ENCODE results near the gene FOXN3. TPM values are rescaled to one million over a fixed set of nuclear protein-coding genes. Genes with fewer than 3 reads are reported as not detected.

The FOXN3 gene
- total RNA-seq, 6 experiments from 2014 or later = 31.9 to 43.4 (median 37.9) TPM

- Mint-ChIP-seq H3K4me1 (ENCODE audit: low read depth) (peaks cover 45% of the 10 kb centered on the region), H3K36me3 (ENCODE audit: low read depth) (no peaks in the 10 kb centered on the region), H3K27ac (no peak overlapping the region), H3K27me3 (ENCODE audit: insufficient read depth) (no peaks in the 10 kb centered on the region; the same call in none of the 2 replicates), H3K9me3 (no peaks in the 10 kb centered on the region), H3K4me3 (no peak overlapping the region)
- TF ChIP-seq CTCF (IDR thresholded peaks at IDR 0.05) = no peak
- DNase-seq = no peak
Observed at GRCh38 chr14:89370781-89371180, 46.3 kb downstream of the FOXN3 start.

DNA sequence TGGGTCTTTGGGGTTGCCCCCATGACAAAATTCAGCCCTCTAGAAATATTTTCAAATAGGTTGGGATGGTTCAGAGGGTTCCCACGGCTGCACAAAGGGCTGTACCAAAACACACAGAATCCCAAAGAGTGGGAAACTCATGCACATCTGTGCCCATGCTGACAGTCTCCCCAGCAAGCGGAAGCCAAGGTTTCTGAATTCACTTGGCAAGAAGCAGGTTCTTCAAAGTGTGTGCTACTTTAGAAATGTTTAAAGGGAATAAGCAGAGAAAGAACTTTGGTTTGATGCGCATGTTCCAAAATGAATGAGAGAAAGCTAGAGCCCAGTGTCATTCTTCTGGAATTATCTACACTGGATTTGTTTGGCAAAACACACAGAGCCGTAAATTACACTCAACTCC lies 46.7 kb downstream of the FOXN3 start:
- Mint-ChIP-seq H3K36me3 (ENCODE audit: low read depth) (no peaks in the 10 kb centered on the region), H3K4me1 (ENCODE audit: low read depth) (peaks cover 47% of the 10 kb centered on the region), H3K4me3 (no peak overlapping the region), H3K27me3 (ENCODE audit: insufficient read depth) (no peaks in the 10 kb centered on the region; the same call in none of the 2 replicates), H3K27ac (no peak overlapping the region), H3K9me3 (no peaks in the 10 kb centered on the region)
- no peak for DNase-seq
- TF ChIP-seq CTCF (IDR thresholded peaks at IDR 0.05) = no peak

DNA sequence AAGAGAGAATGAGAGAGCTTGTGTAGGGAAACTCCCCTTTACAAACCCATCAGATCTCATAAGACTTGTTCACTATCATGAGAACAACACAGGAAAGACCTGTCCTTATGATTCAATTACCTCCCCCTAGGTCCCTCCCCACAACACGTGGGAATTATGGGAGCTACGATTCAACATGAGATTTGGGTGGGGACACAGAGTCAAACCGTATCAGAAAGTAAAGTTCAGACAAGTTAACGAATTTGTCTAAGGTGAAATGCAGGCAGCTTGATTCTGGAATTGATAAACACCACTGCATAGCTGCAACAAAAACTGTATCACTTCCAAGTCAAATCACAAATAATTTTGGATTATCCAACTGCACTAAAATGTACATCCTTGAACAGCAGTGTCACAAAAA lies 47.4 kb downstream of the FOXN3 start:
- Mint-ChIP-seq H3K4me1 (ENCODE audit: low read depth) (peaks cover 50% of the 10 kb centered on the region), H3K36me3 (ENCODE audit: low read depth) (no peaks in the 10 kb centered on the region), H3K27ac (no peak overlapping the region), H3K4me3 (no peak overlapping the region), H3K27me3 (ENCODE audit: insufficient read depth) (no peaks in the 10 kb centered on the region; the same call in none of the 2 replicates), H3K9me3 (no peaks in the 10 kb centered on the region)
- no peak for TF ChIP-seq CTCF (IDR thresholded peaks at IDR 0.05)
- no peak for DNase-seq

DNA sequence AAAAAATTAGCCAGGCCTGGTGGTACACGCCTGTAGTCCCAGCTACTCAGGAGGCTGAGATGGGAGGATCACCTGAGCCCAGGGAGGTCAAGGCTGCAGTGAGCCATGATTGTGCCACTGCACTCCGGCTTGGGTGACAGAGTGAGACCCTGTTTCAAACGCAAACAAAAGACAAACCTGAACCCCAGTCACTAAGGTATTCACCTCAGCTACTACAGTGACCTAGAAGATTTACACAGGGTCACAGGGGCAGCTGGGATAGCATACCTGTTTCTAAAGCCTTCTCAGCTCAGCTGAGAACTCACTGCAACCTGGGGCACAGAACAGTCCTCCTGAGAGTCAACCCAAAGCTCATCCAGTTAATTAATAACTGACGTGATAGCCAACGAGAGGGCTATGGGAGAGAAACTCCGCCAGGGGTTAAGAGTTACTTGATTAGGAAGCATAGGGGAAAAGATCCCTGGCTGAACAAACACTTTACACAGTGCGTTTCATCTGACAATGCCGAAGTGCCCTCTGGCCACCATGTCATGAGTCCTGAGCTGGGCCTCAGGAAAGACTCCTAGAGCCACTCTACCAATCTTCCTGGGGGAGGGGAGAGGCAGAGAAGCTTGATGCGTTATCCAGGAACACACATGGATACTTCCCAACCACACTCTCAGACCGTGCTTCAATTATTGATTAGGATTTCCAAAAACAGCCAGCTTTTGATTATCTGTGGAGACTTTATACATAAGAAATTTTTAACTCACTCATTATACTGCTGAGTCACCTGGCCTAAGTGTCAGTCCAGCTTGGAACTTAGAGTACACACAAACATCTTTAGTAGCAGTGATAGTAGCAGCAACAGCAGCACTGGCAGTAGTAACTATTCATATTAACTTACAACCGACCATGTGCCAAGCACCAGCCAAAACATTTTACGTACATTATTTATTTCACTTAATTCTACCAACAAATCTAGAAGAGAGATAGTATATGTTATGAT lies 48.2 kb downstream of the FOXN3 start:
- Mint-ChIP-seq H3K4me3 (no peak overlapping the region), H3K9me3 (no peaks in the 10 kb centered on the region), H3K27me3 (ENCODE audit: insufficient read depth) (no peaks in the 10 kb centered on the region; the same call in none of the 2 replicates), H3K36me3 (ENCODE audit: low read depth) (no peaks in the 10 kb centered on the region), H3K27ac (0 out of 2 replicates have a peak overlapping the region, but pooled peaks have one; percentile 2), H3K4me1 (ENCODE audit: low read depth) (peaks cover 50% of the 10 kb centered on the region)
- no peak for TF ChIP-seq CTCF (IDR thresholded peaks at IDR 0.05)
- DNase-seq = no peak

GRCh38 chr14:89367779-89368120 lies 49.3 kb downstream of the FOXN3 start:
- Mint-ChIP-seq H3K4me1 (ENCODE audit: low read depth) (peaks cover 41% of the 10 kb centered on the region), H3K4me3 (no peak overlapping the region), H3K36me3 (ENCODE audit: low read depth) (peaks cover 6% of the 10 kb centered on the region; the same call in 1 of the 2 replicates), H3K27ac (no peak overlapping the region), H3K27me3 (ENCODE audit: insufficient read depth) (no peaks in the 10 kb centered on the region; the same call in 1 of the 2 replicates), H3K9me3 (no peaks in the 10 kb centered on the region)
- no peak for TF ChIP-seq CTCF (IDR thresholded peaks at IDR 0.05)
- no peak for DNase-seq

Data from HFFc6 (cell line).